Ishikawa (cell line): ENCODE data around the gene CARD11.

Experiments
- CEBPB ChIP-seq: IDR thresholded peaks from 2 replicates; pipeline ENCODE4 v1.6.1; 2012
- CREB1 ChIP-seq: IDR thresholded peaks from 2 replicates; pipeline ENCODE4 v1.6.1; 2012; ENCODE audit warnings: low read depth
- RAD21 ChIP-seq: IDR thresholded peaks from 2 replicates; pipeline ENCODE4 v1.6.1; 2012; ENCODE audit warnings: low read depth

- TF ChIP-seq CEBPB (no peak), CREB1 (no peak), RAD21 (no peak)
Measured at GRCh38 chr7:3091631-3092030, 48.0 kb upstream of the CARD11 start.
